ENCODE data around the gene TCP11L2. TPM values are rescaled to one million over a fixed set of nuclear protein-coding genes. Genes with fewer than 3 reads are reported as not detected.

Gene TCP11L2
- total RNA-seq, 1 experiment from 2014 or later = 12.1 TPM

DNA sequence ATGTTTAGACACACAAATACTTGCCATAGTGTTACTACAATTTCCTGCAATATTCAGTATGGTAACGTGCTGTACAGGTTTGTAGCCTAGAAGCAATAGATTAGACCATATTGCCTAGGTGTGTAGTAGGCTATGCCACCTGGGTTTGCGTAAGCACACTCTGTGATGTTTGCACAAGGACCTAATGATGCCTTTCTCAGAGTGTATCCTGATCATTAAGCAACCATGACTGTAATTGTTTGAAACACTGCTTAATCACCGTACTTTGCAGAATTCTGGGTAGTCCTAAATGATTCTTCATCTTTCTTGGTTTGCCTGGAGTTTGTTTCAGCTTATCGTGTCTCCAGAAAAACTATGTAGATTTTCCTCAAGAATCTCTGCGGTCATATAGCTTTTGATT, 11.2 kb upstream of the TCP11L2 start:
- BruUV-seq (replicated peaks) = no TSS peak
- Histone ChIP-seq H2AFZ (ENCODE audit: low read length) (no peak overlapping the region), H3K79me2 (ENCODE audit: low read length) (no peaks in the 10 kb centered on the region), H3K4me1 (ENCODE audit: insufficient read depth, low read length) (peaks cover 50% of the 10 kb centered on the region), H3K9ac (ENCODE audit: low read length) (no peak overlapping the region), H3K27me3 (ENCODE audit: low read length) (no peaks in the 10 kb centered on the region), H4K20me1 (ENCODE audit: low read length) (no peaks in the 10 kb centered on the region), H3K9me3 (ENCODE audit: low read length) (no peaks in the 10 kb centered on the region), H3K4me2 (ENCODE audit: low read length) (no peak overlapping the region), H3K27ac (ENCODE audit: low read length) (no peak overlapping the region), H3K9me2 (replicated peaks; ENCODE audit: low read length) (no peaks in the 10 kb centered on the region), H3K4me3 (ENCODE audit: low read length) (no peak overlapping the region), H3K36me3 (ENCODE audit: low read depth, low read length) (no peaks in the 10 kb centered on the region), H3F3A (ENCODE audit: low read length, unreplicated experiment) (peaks cover 13% of the 10 kb centered on the region)
- CTCF ChIA-PET = no interaction called here
- POLR2A ChIA-PET (ENCODE audit: unreplicated experiment) = no interaction called here
- DNase-seq (no peak), ATAC-seq (no peak)
- intact Hi-C loops (cut with micrococcal nuclease) = no loop called here
- TF ChIP-seq EZH2 (IDR thresholded peaks at IDR 0.05; ENCODE audit: low read length, unreplicated experiment) = no peak
- TF ChIP-seq, protein P1, sequence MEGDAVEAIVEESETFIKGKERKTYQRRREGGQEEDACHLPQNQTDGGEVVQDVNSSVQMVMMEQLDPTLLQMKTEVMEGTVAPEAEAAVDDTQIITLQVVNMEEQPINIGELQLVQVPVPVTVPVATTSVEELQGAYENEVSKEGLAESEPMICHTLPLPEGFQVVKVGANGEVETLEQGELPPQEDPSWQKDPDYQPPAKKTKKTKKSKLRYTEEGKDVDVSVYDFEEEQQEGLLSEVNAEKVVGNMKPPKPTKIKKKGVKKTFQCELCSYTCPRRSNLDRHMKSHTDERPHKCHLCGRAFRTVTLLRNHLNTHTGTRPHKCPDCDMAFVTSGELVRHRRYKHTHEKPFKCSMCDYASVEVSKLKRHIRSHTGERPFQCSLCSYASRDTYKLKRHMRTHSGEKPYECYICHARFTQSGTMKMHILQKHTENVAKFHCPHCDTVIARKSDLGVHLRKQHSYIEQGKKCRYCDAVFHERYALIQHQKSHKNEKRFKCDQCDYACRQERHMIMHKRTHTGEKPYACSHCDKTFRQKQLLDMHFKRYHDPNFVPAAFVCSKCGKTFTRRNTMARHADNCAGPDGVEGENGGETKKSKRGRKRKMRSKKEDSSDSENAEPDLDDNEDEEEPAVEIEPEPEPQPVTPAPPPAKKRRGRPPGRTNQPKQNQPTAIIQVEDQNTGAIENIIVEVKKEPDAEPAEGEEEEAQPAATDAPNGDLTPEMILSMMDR (conservative IDR thresholded peaks at IDR 0.05; ENCODE audit: low read depth, low read length) = no peak
- TF ChIP-seq EZH2phosphoT487 (IDR thresholded peaks at IDR 0.05; ENCODE audit: borderline replicate concordance, low read length) = no peak

DNA sequence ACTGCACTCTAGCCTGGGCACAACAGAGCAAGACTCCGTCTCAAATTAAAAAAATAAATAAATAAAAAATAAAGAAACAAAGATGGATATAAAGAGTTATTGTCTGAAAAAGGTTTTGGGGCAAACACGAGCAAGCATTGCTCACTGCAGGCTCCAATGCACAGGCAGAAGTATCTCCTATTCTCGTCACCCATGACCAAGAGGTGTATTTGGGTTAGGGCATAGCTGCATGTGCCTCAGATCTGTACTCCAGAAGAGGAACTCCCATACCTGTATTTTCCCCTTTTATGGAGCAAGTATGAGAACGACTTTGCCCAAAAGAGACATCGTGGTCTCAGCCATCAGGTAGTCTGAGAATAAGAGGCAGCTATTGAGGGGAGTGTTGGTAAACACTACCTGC, 10.2 kb upstream of the TCP11L2 start:
- no peaks in the 10 kb centered on the region for H3K79me2 ChIP-seq (ENCODE audit: low read length)
- no peak overlapping the region for H3K4me2 ChIP-seq (ENCODE audit: low read length)
- no TSS peak for BruUV-seq (replicated peaks)
- no peak overlapping the region for H3K27ac ChIP-seq (ENCODE audit: low read length)
- no peaks in the 10 kb centered on the region for H3K9me2 ChIP-seq (replicated peaks; ENCODE audit: low read length)
- DNase-seq (no peak), ATAC-seq (no peak)
- no peak overlapping the region for H3K4me3 ChIP-seq (ENCODE audit: low read length)
- CTCF ChIA-PET = no interaction called here
- no peaks in the 10 kb centered on the region for H4K20me1 ChIP-seq (ENCODE audit: low read length)
- H3K9me3 ChIP-seq (ENCODE audit: low read length) = no peaks in the 10 kb centered on the region
- intact Hi-C loops (cut with micrococcal nuclease) = no loop called here
- no peaks in the 10 kb centered on the region for H3K27me3 ChIP-seq (ENCODE audit: low read length)
- H3K4me1 ChIP-seq (ENCODE audit: insufficient read depth, low read length) = peaks cover 49% of the 10 kb centered on the region
- H3K36me3 ChIP-seq (ENCODE audit: low read depth, low read length) = no peaks in the 10 kb centered on the region
- TF ChIP-seq, protein P1 (conservative IDR thresholded peaks at IDR 0.05; ENCODE audit: low read depth, low read length) = no peak
- TF ChIP-seq EZH2phosphoT487 (IDR thresholded peaks at IDR 0.05; ENCODE audit: borderline replicate concordance, low read length) = no peak
- TF ChIP-seq EZH2 (IDR thresholded peaks at IDR 0.05; ENCODE audit: low read length, unreplicated experiment) = no peak
- H2AFZ ChIP-seq (ENCODE audit: low read length) = no peak overlapping the region
- peaks cover 19% of the 10 kb centered on the region for H3F3A ChIP-seq (ENCODE audit: low read length, unreplicated experiment)
- H3K9ac ChIP-seq (ENCODE audit: low read length) = no peak overlapping the region
- POLR2A ChIA-PET (ENCODE audit: unreplicated experiment) = no interaction called here

DNA sequence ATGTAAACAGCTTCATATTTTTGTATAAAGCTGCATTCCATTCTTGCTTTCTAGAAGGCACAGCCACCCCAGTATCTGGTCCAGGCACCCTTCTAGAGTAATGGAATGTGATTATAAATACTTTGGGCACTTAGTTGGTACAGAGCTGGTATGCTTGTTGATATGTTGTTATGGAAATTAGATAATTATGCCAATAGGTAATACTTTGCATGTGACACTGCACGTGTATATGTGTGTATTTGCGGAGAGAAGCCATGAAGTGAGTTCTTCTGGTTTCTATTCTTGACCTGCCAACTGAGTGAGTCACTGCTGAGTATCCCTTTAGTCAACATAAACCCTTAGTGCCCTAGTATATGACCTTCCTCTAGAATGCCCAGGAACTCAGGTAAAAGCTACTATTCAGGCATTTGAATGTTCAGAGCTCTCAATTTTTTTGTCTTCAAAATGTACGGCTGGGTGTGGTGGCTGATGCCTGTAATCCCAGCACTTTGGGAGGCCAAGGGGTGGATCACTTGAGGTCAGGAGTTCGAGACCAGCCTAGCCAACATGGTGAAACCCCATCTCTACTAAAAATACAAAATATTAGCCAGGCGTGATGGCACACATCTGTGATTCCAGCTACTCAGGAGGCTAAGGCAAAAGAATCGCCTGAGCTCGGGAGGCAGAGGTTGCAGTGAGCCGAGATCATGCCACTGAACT, 6.2 kb upstream of the TCP11L2 start:
- no peaks in the 10 kb centered on the region for H3K27me3 ChIP-seq (ENCODE audit: low read length)
- peak overlapping the region; percentile 24 for H3K9ac ChIP-seq (ENCODE audit: low read length)
- H2AFZ ChIP-seq (ENCODE audit: low read length) = no peak overlapping the region
- H3K4me1 ChIP-seq (ENCODE audit: insufficient read depth, low read length) = peaks cover 26% of the 10 kb centered on the region
- peak overlapping the region; percentile 58 for H3K4me2 ChIP-seq (ENCODE audit: low read length)
- intact Hi-C loops (cut with micrococcal nuclease) = loop anchor here (1.0 to 5.0 kb wide), 2 partner anchors 8 to 661 kb away; partner anchors contain the start of gene TMEM263
- DNase-seq (peak; percentile 98), ATAC-seq (peak; percentile 95)
- no peaks in the 10 kb centered on the region for H3K9me2 ChIP-seq (replicated peaks; ENCODE audit: low read length)
- H3F3A ChIP-seq (ENCODE audit: low read length, unreplicated experiment) = peaks cover 6% of the 10 kb centered on the region
- no peak for TF ChIP-seq EZH2phosphoT487 (IDR thresholded peaks at IDR 0.05; ENCODE audit: borderline replicate concordance, low read length)
- TF ChIP-seq, protein P1 (conservative IDR thresholded peaks at IDR 0.05; ENCODE audit: low read depth, low read length) = no peak
- no peak for TF ChIP-seq EZH2 (IDR thresholded peaks at IDR 0.05; ENCODE audit: low read length, unreplicated experiment)
- CTCF ChIA-PET = interaction anchor here (0.5 to 1.6 kb wide), 4 partner anchors 14 to 876 kb away, joined by 3 to 12 read pairs (median 4); partner anchors contain the start of gene POLR3B
- H3K9me3 ChIP-seq (ENCODE audit: low read length) = no peaks in the 10 kb centered on the region
- POLR2A ChIA-PET (ENCODE audit: unreplicated experiment) = interaction anchor here (0.5 to 0.6 kb wide), 3 partner anchors 40 to 696 kb away, joined by 3 to 8 read pairs (median 5); no protein-coding TSS in a partner anchor
- no peaks in the 10 kb centered on the region for H3K36me3 ChIP-seq (ENCODE audit: low read depth, low read length)
- peak overlapping the region; percentile 82 for H3K27ac ChIP-seq (ENCODE audit: low read length)
- H3K79me2 ChIP-seq (ENCODE audit: low read length) = no peaks in the 10 kb centered on the region
- no peaks in the 10 kb centered on the region for H4K20me1 ChIP-seq (ENCODE audit: low read length)
- no peak overlapping the region for H3K4me3 ChIP-seq (ENCODE audit: low read length)
- TSS peak; percentile 25 for BruUV-seq (replicated peaks)

Data from PC-3 (cell line).